GM19239 (cell line): ENCODE measurements around the gene PEX14.

Experiments
- DNase-seq: peaks from one replicate; pipeline ENCODE4 v3.0.0; 2011; ENCODE audit warnings: low spot score; ENCODE audit not compliant: insufficient read length
- FAIRE-seq: peaks from 2 replicates; lab custom pipeline; 2011; peaks lifted over from hg19 to GRCh38; lab: Jason Lieb, UNC

Gene PEX14

DNA sequence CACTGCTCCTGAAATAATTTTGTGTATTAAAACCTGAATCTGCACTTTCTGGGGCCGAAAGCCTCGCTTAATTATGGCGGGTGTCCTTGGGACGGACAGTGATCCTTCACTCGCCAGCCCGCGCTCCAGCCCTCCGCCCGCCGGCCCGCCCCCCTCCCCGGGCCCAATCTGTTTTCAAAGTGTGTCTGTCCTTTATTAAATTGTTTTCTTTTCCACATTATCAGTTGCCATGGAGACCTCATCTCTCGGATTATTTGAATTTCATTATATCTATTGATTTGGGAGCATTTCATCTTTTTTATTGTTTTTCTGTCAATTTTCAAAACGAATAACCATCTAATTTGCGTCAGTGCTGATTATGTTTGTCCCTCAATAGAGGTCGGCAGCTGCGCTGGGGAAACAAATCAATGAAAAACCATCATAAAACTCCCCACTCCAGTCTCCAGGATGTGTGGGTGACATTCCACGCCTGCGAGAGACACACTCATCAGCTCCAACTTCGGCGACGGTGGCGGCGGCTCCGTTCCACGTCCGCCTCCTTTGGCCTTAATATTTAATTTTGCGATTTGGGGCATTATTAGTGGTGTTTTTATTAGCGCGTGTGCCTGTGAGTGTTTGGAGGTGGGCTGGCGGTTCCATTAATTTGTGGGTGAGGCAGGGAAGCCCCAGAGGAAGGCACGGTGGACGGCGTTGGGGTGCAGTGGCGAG is 197.7 kb downstream of the PEX14 start:
- FAIRE-seq, result no peak
- no peak for DNase-seq

- FAIRE-seq (no peak), DNase-seq (no peak)
Measured at GRCh38 chr1:10673109-10673711, 198.5 kb downstream of the PEX14 start.

- FAIRE-seq, result no peak
Measured at GRCh38 chr1:10674222-10674621, 199.5 kb downstream of the PEX14 start.

GRCh38 chr1:10674700-10675609 is 200.2 kb downstream of the PEX14 start:
- FAIRE-seq (no peak), DNase-seq (no peak)

More at GRCh38 chr1:10674222-10674621, 199.5 kb downstream of the PEX14 start:
- DNase-seq, result no peak

DNA sequence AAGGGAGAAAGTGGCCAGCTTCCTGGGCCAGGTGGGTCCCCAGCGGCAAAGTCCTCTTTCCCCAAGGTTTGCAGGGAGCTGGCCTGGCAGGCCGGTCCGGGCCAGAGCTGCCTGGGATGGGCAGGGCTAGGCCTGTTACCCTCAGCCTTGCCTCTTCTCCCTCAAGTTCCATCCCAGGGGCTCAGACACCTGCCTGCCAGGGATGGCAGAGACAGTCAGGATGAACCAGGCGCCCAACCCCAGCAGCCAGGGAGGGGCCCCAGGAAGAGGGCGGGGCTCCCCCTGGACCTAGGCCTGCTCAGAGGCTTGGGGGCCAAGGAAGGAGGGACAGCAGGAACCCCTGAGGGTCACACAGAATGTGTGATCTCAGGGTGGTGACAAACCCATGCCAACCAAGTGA is 201.1 kb downstream of the PEX14 start:
- no peak for FAIRE-seq
- DNase-seq, result no peak

DNA sequence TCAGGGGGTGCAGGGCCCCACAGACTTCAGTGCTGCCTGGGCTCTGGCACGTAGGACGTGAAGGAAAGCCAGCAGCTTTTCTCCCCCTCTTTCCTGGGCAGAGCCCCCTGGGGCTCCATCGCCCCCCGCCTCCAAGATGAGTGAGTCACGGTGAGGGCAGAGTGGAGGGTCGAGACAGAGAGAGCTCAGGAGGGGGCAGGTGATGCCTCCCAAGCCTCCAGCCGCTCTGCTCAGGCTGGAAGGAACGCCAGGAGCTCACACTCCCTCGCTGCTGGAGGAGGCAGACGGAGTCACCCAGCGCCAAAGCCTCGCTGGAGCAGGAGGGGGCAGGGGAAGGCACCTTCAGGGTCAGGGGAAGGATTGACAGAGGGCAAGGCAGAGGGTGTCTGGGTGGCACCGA is 202.2 kb downstream of the PEX14 start:
- DNase-seq (no peak), FAIRE-seq (no peak)

- DNase-seq, result no peak
- FAIRE-seq, result no peak
Measured at GRCh38 chr1:10677491-10678391, 203.0 kb downstream of the PEX14 start.

DNA sequence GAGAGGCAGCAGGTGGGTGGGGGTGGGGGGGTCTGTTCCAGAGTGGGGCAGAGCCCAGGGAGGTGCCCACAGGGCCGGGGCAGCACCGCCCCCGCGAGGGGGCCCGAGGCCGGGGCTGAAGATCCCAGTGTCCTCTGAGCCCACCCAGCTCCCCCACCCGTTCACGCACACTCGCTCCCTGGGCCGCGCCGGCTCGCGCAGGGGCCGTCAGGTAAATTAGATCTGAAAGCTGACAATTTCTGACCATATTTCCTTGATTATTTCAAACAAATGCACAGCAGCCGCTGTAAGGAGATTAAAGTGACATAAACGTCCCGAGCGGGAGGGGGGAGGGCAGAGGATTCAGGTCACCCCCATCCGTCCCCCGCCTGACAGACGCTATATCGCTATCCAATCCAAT is 203.7 kb downstream of the PEX14 start:
- DNase-seq, result no peak

GRCh38 chr1:10678852-10679251 is 204.1 kb downstream of the PEX14 start:
- no peak for FAIRE-seq

More for the DNA sequence above, 203.7 kb downstream of the PEX14 start:
- no peak for FAIRE-seq

GRCh38 chr1:10679496-10680220 is 204.9 kb downstream of the PEX14 start:
- no peak for DNase-seq
- no peak for FAIRE-seq

More at GRCh38 chr1:10678852-10679251, 204.1 kb downstream of the PEX14 start:
- no peak for DNase-seq
